Activated CD4-positive, alpha-beta T cell treated with anti-CD3 and anti-CD28 coated beads for 4 hours (primary cell): Measurements from ENCODE around the gene RAD21L1.

ENCODE experiments used
- DNase-seq, 2 donors: peaks; one replicate each; pipeline ENCODE4 v3.0.0-alpha.2; 2020

The RAD21L1 gene

GRCh38 chr20:1297486-1297885 lies 71.6 kb downstream of the RAD21L1 start:
- DNase-seq = no peak

DNA sequence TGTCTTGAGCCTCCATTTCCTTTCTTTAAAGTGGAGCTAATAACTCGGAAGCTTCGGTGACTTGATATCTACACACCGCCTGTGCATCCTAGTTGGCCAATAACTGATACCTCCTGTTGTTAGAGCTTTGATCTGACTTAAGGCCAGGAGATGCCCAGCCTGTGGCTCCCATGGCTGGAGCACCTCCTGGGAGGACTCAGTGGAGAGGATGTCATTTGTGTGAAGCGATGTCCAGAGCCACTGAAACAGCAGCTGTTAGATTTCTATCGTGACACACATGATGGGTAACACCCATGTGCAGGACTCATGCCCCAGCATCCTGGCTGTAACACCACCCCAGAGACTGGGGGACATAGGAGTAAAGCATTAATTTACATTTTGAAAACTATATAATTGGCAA lies 72.3 kb downstream of the RAD21L1 start:
- no peak for DNase-seq

- no peak for DNase-seq
These were observed 73.2 kb downstream of the RAD21L1 start for GRCh38 chr20:1298888-1299511.

DNA sequence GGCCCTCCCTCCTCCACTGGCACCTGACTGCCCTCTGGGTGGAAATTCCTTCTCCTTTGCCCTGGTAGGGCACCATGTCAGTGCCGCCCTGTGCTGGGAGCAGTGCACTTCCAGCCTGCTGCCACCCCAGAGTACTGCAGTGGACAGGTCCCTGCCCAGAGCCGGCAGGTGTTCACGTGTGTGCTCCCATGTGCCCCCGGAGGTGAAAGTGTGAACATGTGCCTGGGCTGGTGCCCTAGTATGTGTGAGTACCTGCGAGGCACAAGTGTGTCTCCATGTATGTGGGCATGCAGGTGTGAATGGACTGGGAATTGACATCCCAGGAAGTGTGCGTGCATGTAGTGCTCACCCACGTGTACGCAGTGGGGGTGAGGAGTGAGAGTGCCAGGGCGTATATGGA lies 73.7 kb downstream of the RAD21L1 start:
- peak; percentile 23 to 38 for DNase-seq

GRCh38 chr20:1300083-1300840 lies 74.4 kb downstream of the RAD21L1 start:
- DNase-seq = no peak

DNA sequence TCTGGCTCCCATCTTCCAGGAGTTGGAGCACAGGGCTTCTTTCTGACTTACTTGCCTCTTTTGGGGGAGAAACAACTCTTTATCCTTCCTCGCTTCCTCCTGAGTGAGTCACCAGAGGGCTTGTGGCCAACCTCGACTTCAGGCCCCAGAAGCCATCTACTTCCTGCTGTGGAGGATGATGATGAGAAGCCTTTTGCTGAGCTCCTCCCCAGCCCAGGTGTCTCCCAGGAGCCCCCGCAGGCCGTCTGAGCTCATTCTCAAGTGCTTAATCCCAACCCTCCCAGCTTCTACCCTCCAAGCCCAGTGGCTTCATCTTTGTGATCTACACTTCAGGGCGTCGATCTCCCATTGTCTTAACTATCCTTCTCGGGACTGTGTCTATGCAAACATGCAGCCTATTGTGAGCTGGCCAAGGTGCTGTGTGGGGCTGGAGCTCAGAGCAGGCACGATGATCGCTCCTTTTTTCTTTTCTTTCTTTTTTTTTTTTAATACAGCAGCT lies 75.2 kb downstream of the RAD21L1 start:
- DNase-seq = peak; percentile 41 to 44

DNA sequence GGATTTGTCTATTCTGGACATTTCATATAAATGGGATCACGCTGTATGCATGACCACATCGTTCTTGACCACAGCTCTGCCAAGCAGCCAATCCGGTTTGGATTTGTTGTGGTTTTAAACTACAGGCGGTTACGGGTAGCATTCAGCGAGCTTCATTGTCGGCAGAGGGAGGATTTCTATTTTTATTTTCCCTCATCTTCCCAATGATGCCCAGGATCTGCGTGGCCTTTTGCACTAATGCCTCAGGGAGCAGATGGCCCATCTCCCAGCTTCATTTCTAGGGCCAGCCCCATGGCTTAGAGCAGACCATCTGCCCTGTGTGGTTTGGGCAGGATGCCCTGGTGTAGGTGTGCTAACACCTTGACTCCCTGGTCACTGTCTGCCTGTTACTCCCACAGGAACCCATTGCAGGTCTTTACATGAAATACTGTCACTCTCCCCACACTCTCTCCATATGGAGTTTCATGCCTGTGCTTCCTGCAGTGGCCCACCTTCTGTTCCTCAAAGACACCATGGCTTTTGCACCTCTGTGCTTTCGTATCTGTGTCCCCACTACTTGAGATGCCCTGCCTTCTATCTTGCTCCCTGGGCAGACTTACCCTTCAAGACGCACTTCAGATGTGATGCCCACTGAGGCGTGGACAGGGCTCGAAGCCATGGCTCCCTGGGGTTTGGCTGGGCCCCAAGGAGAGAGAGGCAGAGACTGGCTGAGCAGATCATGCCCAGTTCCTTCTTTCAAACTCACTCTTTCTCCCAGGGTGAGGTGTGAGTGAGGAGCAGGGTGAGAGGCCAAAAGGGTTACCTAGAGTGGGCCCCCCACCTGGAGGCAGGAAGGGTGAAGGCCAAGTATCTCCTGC lies 77.1 kb downstream of the RAD21L1 start:
- no peak for DNase-seq

DNA sequence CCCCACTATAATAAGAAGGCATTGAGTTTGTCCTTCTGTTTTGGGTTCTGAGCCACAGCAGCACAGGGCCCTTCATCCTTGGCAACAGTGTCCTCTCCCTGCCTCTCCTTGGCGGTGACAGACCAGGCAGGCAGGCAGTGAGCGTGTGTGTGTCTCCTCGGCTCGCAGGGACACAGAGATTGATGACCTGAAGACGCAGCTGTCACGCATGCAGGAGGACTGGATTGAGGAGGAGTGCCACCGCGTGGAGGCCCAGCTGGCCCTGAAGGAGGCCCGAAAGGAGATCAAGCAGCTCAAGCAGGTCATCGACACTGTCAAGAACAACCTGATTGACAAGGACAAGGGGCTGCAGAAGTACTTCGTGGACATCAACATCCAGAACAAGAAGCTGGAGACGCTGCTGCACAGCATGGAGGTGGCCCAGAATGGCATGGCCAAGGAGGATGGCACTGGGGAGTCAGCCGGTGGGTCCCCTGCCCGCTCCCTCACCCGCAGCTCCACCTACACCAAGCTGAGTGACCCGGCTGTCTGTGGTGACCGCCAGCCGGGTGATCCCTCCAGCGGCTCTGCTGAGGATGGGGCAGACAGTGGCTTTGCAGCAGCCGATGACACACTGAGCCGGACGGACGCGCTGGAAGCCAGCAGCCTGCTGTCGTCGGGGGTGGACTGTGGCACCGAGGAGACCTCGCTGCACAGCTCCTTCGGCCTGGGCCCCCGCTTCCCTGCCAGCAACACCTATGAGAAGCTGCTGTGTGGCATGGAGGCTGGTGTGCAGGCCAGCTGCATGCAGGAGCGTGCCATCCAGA lies 79.1 kb downstream of the RAD21L1 start:
- no peak for DNase-seq
